H1 (cell line): Measurements from ENCODE around the gene ZNF500. TPM values are rescaled to one million over a fixed set of nuclear protein-coding genes. Genes with fewer than 3 reads are reported as not detected.

Source experiments
- CTCF ChIA-PET: fragments of 300-600 bp; sonication (Branson Sonifier 250); formaldehyde crosslinking; loops from one replicate; lab custom pipeline; 2021; ENCODE audit not compliant: partially characterized antibody; lab: Charles Lee
- POLR2A ChIA-PET: fragments of 300-600 bp; sonication (Branson Sonifier 250); formaldehyde crosslinking; loops from one replicate; lab custom pipeline; 2021; ENCODE audit warnings: inconsistent platforms; ENCODE audit not compliant: partially characterized antibody; lab: Charles Lee
- DNase-seq, 2 experiments: peaks; one replicate each; pipeline versions ENCODE4 v3.0.0 to v3.0.0-alpha.2; 2010 to 2022; ENCODE audit warnings: low spot score in 2 of 2, low read depth in 1 of 2, mixed read lengths in 1 of 2
- FAIRE-seq: peaks from 2 replicates; lab custom pipeline; 2011; peaks lifted over from hg19 to GRCh38; lab: Jason Lieb, UNC
- H2AFZ ChIP-seq: 2 replicates; pipeline ENCODE4 v1.8.1; 2012; ENCODE audit warnings: low read length, inconsistent platforms
- H2AK5ac ChIP-seq: 2 replicates; pipeline ENCODE4 v1.6.1; 2013; ENCODE audit warnings: low read depth, low read length
- H2BK120ac ChIP-seq: replicated peaks from 2 replicates; pipeline ENCODE3; 2013; ENCODE audit warnings: low read depth, low read length, inconsistent platforms
- H2BK12ac ChIP-seq: 2 replicates; pipeline ENCODE4 v1.6.1; 2013; ENCODE audit warnings: low read depth, low read length
- H2BK15ac ChIP-seq: 2 replicates; pipeline ENCODE4 v1.6.1; 2013; ENCODE audit warnings: low read length
- H2BK20ac ChIP-seq: 2 replicates; pipeline ENCODE4 v1.6.1; 2013; ENCODE audit warnings: low read length
- H2BK5ac ChIP-seq: 2 replicates; pipeline ENCODE4 v1.6.1; 2013; ENCODE audit warnings: low read depth, low read length
- H3K14ac ChIP-seq: 2 replicates; pipeline ENCODE4 v1.6.1; 2013; ENCODE audit warnings: inconsistent platforms; ENCODE audit not compliant: insufficient read length
- H3K18ac ChIP-seq: 2 replicates; pipeline ENCODE4 v1.6.1; 2013; ENCODE audit warnings: low read length; ENCODE audit errors: extremely low read depth
- H3K23ac ChIP-seq: 2 replicates; pipeline ENCODE4 v1.6.1; 2013; ENCODE audit warnings: inconsistent platforms; ENCODE audit not compliant: insufficient read length
- H3K23me2 ChIP-seq: 2 replicates; pipeline ENCODE4 v1.6.1; 2013; ENCODE audit warnings: low read depth, low read length
- H3K27ac ChIP-seq: 2 replicates; pipeline ENCODE4 v1.6.1; 2011; ENCODE audit warnings: low read depth, low read length, inconsistent platforms
- H3K27me3 ChIP-seq, 4 experiments: replicated peaks in 1 of 4; 1 replicate in 1 of 4; 2 replicates in 3 of 4; pipeline versions ENCODE4 v1.6.1 to v1.8.1; 2011 to 2013; ENCODE audit warnings: low read length in 3 of 4, mild to moderate bottlenecking in 3 of 4, inconsistent platforms in 2 of 4, mixed read lengths in 2 of 4, moderate library complexity in 1 of 4; ENCODE audit not compliant: control insufficient read depth in 3 of 4, insufficient read depth in 3 of 4; ENCODE audit errors: extremely low read depth in 1 of 4
- H3K36me3 ChIP-seq, 4 experiments: 2 replicates each; pipeline versions ENCODE4 v1.6.1 to v1.8.1; 2011 to 2013; ENCODE audit warnings: mild to moderate bottlenecking in 4 of 4, low read length in 3 of 4, moderate library complexity in 2 of 4, control low read depth in 1 of 4, inconsistent platforms in 1 of 4; ENCODE audit not compliant: insufficient read depth in 4 of 4, control insufficient read depth in 2 of 4
- H3K4ac ChIP-seq: replicated peaks from 2 replicates; pipeline ENCODE3; 2013; ENCODE audit warnings: low read length, low read depth, mixed read lengths, inconsistent platforms; ENCODE audit not compliant: insufficient read length
- H3K4me1 ChIP-seq, 4 experiments: replicated peaks in 1 of 4; 1 replicate in 1 of 4; 2 replicates in 3 of 4; pipeline versions ENCODE4 v1.6.1 to v1.8.1; 2011 to 2013; ENCODE audit warnings: low read length in 3 of 4, inconsistent platforms in 2 of 4, mixed read lengths in 1 of 4; ENCODE audit not compliant: insufficient read depth in 4 of 4, control insufficient read depth in 3 of 4
- H3K4me2 ChIP-seq, 2 experiments: 2 replicates each; pipeline versions ENCODE4 v1.6.1 to v1.8.1; 2011 to 2013; ENCODE audit warnings: low read depth in 2 of 2, low read length in 2 of 2, control low read depth in 1 of 2, inconsistent platforms in 1 of 2, mild to moderate bottlenecking in 1 of 2; ENCODE audit not compliant: insufficient read depth in 1 of 2
- H3K4me3 ChIP-seq, 4 experiments: fragments of 200-600, 300-600 bp in 1 of 4; sonication (generic), shearing (Covaris generic), sonication (Bioruptor Twin) in 1 of 4; 2 replicates each; pipeline versions ENCODE4 v1.5.1 to v1.8.1; 2011 to 2016; ENCODE audit warnings: low read length in 4 of 4, low read depth in 3 of 4, control low read depth in 2 of 4, inconsistent platforms in 2 of 4, mild to moderate bottlenecking in 2 of 4, mixed read lengths in 1 of 4, moderate library complexity in 1 of 4; ENCODE audit not compliant: insufficient read depth in 2 of 4; ENCODE audit errors: extremely low read depth in 1 of 4
- H3K56ac ChIP-seq: replicated peaks from 2 replicates; pipeline ENCODE3; 2013; ENCODE audit warnings: low read depth, mild to moderate bottlenecking, mixed read lengths, low read length, inconsistent platforms; ENCODE audit not compliant: insufficient read length
- H3K79me1 ChIP-seq: 2 replicates; pipeline ENCODE4 v1.6.1; 2013; ENCODE audit warnings: low read depth, low read length, control low read depth
- H3K79me2 ChIP-seq, 2 experiments: 2 replicates each; pipeline versions ENCODE4 v1.6.1 to v1.8.1; 2012 to 2013; ENCODE audit warnings: low read length in 2 of 2, mild to moderate bottlenecking in 2 of 2, inconsistent platforms in 1 of 2; ENCODE audit not compliant: insufficient read depth in 2 of 2, control insufficient read depth in 1 of 2
- H3K9ac ChIP-seq, 4 experiments: replicated peaks in 1 of 4; 1 replicate in 1 of 4; 2 replicates in 3 of 4; pipeline versions ENCODE4 v1.6.1 to v1.8.1; 2011 to 2013; ENCODE audit warnings: low read depth in 3 of 4, low read length in 3 of 4, control low read depth in 2 of 4, mild to moderate bottlenecking in 2 of 4, moderate library complexity in 2 of 4, inconsistent platforms in 1 of 4; ENCODE audit errors: extremely low read depth in 1 of 4
- H3K9me3 ChIP-seq, 2 experiments: 2 replicates each; pipeline versions ENCODE4 v1.6.1 to v1.8.1; 2012 to 2013; ENCODE audit warnings: mild to moderate bottlenecking in 2 of 2, moderate library complexity in 2 of 2, control low read depth in 1 of 2, inconsistent platforms in 1 of 2, low read depth in 1 of 2, low read length in 1 of 2, mixed read lengths in 1 of 2; ENCODE audit not compliant: insufficient read depth in 2 of 2
- H4K20me1 ChIP-seq, 2 experiments: replicated peaks in 1 of 2; 2 replicates each; pipeline versions ENCODE3 to v1.8.1; 2011 to 2013; ENCODE audit warnings: inconsistent platforms in 2 of 2, low read length in 2 of 2, mild to moderate bottlenecking in 1 of 2; ENCODE audit not compliant: insufficient read depth in 2 of 2, control insufficient read depth in 1 of 2
- H4K5ac ChIP-seq: 2 replicates; pipeline ENCODE4 v1.6.1; 2013; ENCODE audit warnings: low read length, low read depth, mixed read lengths, inconsistent platforms; ENCODE audit not compliant: insufficient read length
- H4K8ac ChIP-seq: 2 replicates; pipeline ENCODE4 v1.8.0; 2013; ENCODE audit warnings: mild to moderate bottlenecking, moderate library complexity, low read length, inconsistent platforms; ENCODE audit not compliant: insufficient read depth; ENCODE audit errors: extremely low read depth
- H4K91ac ChIP-seq: replicated peaks from 2 replicates; pipeline ENCODE3; 2013; ENCODE audit warnings: low read length, mixed read lengths, inconsistent platforms; ENCODE audit not compliant: insufficient read length
- EGR1 ChIP-seq: IDR thresholded peaks from 2 replicates; pipeline ENCODE4 v1.6.1; 2011; ENCODE audit warnings: low read depth, low read length, borderline replicate concordance
- WGBS, 2 experiments: shearing (Covaris generic) in 1 of 2; methylation state at CpG; one replicate each; pipeline versions ENCODE4 v1.1.6 to v1.1.7; 2013 to 2015; ENCODE audit warnings: low lambda C conversion rate in 2 of 2, mixed read lengths in 2 of 2, inconsistent platforms in 1 of 2, low coverage in 1 of 2, missing lambda C conversion rate in 1 of 2; ENCODE audit not compliant: insufficient replicate concordance in 2 of 2, insufficient coverage in 1 of 2, insufficient read length in 1 of 2; ENCODE audit errors: extremely low coverage in 1 of 2, missing lambda C conversion rate in 1 of 2; 5-methylcytosine and 5-hydroxymethylcytosine counted together
- polyA plus RNA-seq, 7 experiments: library from polyadenylated mRNA; depleted of rRNA in 3 of 7; stranded (reverse) in 5 of 7; unstranded in 2 of 7; fragments of >200 nt in 5 of 7; fragments of 200-250 nt in 2 of 7; gene quantifications; 1 replicate in 5 of 7; 2 replicates in 1 of 7; 4 replicates in 1 of 7; pipeline versions ENCODE4 v1.2.1 to v1.2.3, GENCODE V29; 2011 to 2013; ENCODE audit warnings: missing spikeins in 2 of 7, mixed read lengths in 2 of 7
- total RNA-seq: library from RNA; stranded (reverse); fragmentation: NEBNext Ultra II Directional; extraction: Animal tissue kit (Norgen Biotek cat#: 25700); gene quantifications from 2 replicates; pipeline ENCODE4 v1.2.1, GENCODE V29; 2021
- TF ChIP-seq, protein P1 (sequence below): IDR thresholded peaks from 2 replicates; pipeline ENCODE4 v1.6.1; 2011; ENCODE audit warnings: low read depth, mild to moderate bottlenecking, low read length; ENCODE audit not compliant: insufficient read depth

The ZNF500 gene
- total and polyA plus RNA-seq, 2 of the 8 experiments (the other 6 are each of a cell fraction or from before 2014, with no cell fraction given): 10.3 to 10.4 TPM

DNA sequence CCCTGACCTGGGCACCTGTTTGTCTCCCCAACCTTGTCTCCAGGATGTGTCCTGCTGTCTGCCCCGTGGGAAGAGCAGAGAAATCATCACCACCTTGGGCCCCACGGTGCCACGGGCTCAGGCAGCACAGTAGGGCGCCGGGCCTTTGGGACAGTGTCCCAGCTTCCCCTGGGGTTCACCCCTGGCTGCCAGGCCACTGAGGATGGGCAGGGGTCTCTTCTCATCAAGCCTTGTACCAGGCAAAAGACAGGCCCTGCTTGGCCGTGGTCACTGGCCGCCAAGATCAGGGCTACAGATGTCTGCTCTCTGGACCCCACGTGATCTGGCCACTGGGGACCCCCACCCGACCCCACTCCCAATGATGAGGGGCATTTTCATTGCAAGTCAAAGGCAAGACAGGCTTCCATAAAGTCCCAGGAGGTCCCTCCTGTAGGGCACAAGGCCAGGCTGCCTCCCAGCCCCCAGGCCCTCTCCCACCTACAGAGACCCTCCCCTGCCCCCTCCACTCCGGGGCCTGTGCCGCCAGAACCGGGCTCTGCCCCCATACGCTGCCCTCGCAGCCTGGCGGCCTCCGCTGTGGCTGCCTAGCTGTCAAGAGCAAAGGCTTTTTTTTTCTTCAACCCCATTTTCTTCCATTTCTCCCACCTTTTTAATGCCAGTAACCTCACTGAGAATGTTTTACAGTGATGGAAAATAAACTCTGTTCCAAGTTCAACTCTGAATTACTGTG lies 18.1 kb downstream of the ZNF500 start:
- Histone ChIP-seq H4K20me1 (peaks cover 0 to under 1% of the 10 kb centered on the region in 2 experiments), H4K8ac (no peak overlapping the region), H3K56ac (no peak overlapping the region), H3K9ac (no peak overlapping the region), H2BK5ac (no peak overlapping the region), H3K27ac (no peak overlapping the region), H2BK15ac (no peak overlapping the region), H3K79me1 (no peaks in the 10 kb centered on the region), H3K79me2 (no peaks in the 10 kb centered on the region), H3K27me3 (no peaks in the 10 kb centered on the region), H3K14ac (no peak overlapping the region), H3K4me2 (no peak overlapping the region), H3K9me3 (no peaks in the 10 kb centered on the region), H3K18ac (no peak overlapping the region), H3K23me2 (no peaks in the 10 kb centered on the region), H3K23ac (no peak overlapping the region), H2AFZ (no peak overlapping the region), H2BK20ac (no peak overlapping the region), H2BK120ac (no peak overlapping the region), H3K4ac (no peak overlapping the region), H3K4me1 (peaks cover 0 to 6% (median 2%) of the 10 kb centered on the region in 4 experiments; a peak in 4 of 7 replicates), H3K4me3 (no peak overlapping the region), H2BK12ac (no peak overlapping the region), H4K5ac (no peak overlapping the region), H3K36me3 (peaks cover 3 to 16% (median 14%) of the 10 kb centered on the region in 4 experiments; a peak in 6 of 8 replicates), H4K91ac (no peak overlapping the region), H2AK5ac (no peak overlapping the region)
- ChIA-PET POLR2A (interaction anchor here (2.9 to 3.2 kb wide), 2 partner anchors 11 to 13 kb away, joined by 16 to 30 read pairs; partner anchors contain the start of genes ANKS3 and DNAAF8), CTCF (no interaction called here)
- no peak for TF ChIP-seq EGR1
- TF ChIP-seq, protein P1, sequence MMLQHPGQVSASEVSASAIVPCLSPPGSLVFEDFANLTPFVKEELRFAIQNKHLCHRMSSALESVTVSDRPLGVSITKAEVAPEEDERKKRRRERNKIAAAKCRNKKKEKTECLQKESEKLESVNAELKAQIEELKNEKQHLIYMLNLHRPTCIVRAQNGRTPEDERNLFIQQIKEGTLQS: no peak
- FAIRE-seq: no peak
- no peak for DNase-seq
- WGBS, 2 experiments: 93% methylated on average over 14 of the region's 16 CpGs; no CpG with 5 or more reads in 1 of the 2 experiments
